CD4-positive, alpha-beta T cell treated with Interleukin-6 at 100 ng/mL for 8 hours (primary cell): ENCODE data around the gene THSD4.
"Not testable (repeated sequence)": the region's sequence is repeated elsewhere in the genome, so short reads cannot be mapped to it uniquely, and the experiment has no call there.

ENCODE experiments used
- DNase-seq: peaks from one replicate; pipeline ENCODE4 v3.0.0-alpha.2; 2020; ENCODE audit warnings: mixed read lengths, low spot score

Gene THSD4

GRCh38 chr15:71431343-71432336 lies 316.4 kb downstream of the THSD4 start:
- no peak for DNase-seq

GRCh38 chr15:71433402-71433801 lies 318.1 kb downstream of the THSD4 start:
- no peak for DNase-seq

- DNase-seq: no peak
Observed at GRCh38 chr15:71434774-71435173, 319.5 kb downstream of the THSD4 start.

GRCh38 chr15:71435552-71435951 lies 320.3 kb downstream of the THSD4 start:
- DNase-seq: no peak

GRCh38 chr15:71436854-71437253 lies 321.6 kb downstream of the THSD4 start:
- DNase-seq: no peak

- DNase-seq: no peak
Observed at GRCh38 chr15:71437404-71437803, 322.1 kb downstream of the THSD4 start.

GRCh38 chr15:71437919-71438318 lies 322.6 kb downstream of the THSD4 start:
- DNase-seq: no peak

GRCh38 chr15:71439478-71439877 lies 324.2 kb downstream of the THSD4 start:
- not testable (repeated sequence) for DNase-seq

- no peak for DNase-seq
Observed at GRCh38 chr15:71440489-71441110, 325.3 kb downstream of the THSD4 start.

- no peak for DNase-seq
Observed at GRCh38 chr15:71443538-71443937, 328.3 kb downstream of the THSD4 start.

- DNase-seq: no peak
Observed at GRCh38 chr15:71444032-71444810, 328.9 kb downstream of the THSD4 start.

GRCh38 chr15:71444866-71445590 lies 329.8 kb downstream of the THSD4 start:
- DNase-seq: no peak

GRCh38 chr15:71447328-71448250 lies 332.3 kb downstream of the THSD4 start:
- no peak for DNase-seq

- no peak for DNase-seq
Observed at GRCh38 chr15:71448688-71449114, 333.4 kb downstream of the THSD4 start.

GRCh38 chr15:71449363-71449762 lies 334.1 kb downstream of the THSD4 start:
- no peak for DNase-seq

GRCh38 chr15:71449956-71450355 lies 334.7 kb downstream of the THSD4 start:
- no peak for DNase-seq

- no peak for DNase-seq
Observed at GRCh38 chr15:71451130-71451529, 335.9 kb downstream of the THSD4 start.

GRCh38 chr15:71452893-71453292 lies 337.6 kb downstream of the THSD4 start:
- no peak for DNase-seq

- DNase-seq: no peak
Observed at GRCh38 chr15:71454462-71454996, 339.3 kb downstream of the THSD4 start.

- no peak for DNase-seq
Observed at GRCh38 chr15:71455107-71455506, 339.8 kb downstream of the THSD4 start.
